ENCODE data around the gene MYO1B.

The MYO1B gene

GRCh38 chr2:191430476-191430875 is 185.3 kb downstream of the MYO1B start:
- Histone ChIP-seq H3K4me1 (ENCODE audit: low read length) (no peaks in the 10 kb centered on the region), H3K27ac (ENCODE audit: low read length) (no peak overlapping the region), H4K20me1 (ENCODE audit: insufficient read depth, low read length) (no peaks in the 10 kb centered on the region), H3K4me3 (ENCODE audit: low read length) (no peak overlapping the region), H3K9me3 (ENCODE audit: insufficient read depth, low read length) (no peaks in the 10 kb centered on the region), H3K4me2 (ENCODE audit: low read length) (no peak overlapping the region), H3K36me3 (replicated peaks; ENCODE audit: low read depth, low read length) (no peaks in the 10 kb centered on the region), H2AFZ (ENCODE audit: low read depth, low read length) (no peak overlapping the region), H3K79me2 (ENCODE audit: low read length) (no peaks in the 10 kb centered on the region), H3K9ac (ENCODE audit: low read length) (no peak overlapping the region), H3K27me3 (ENCODE audit: low read depth, low read length) (no peaks in the 10 kb centered on the region)
- TF ChIP-seq, protein P1, sequence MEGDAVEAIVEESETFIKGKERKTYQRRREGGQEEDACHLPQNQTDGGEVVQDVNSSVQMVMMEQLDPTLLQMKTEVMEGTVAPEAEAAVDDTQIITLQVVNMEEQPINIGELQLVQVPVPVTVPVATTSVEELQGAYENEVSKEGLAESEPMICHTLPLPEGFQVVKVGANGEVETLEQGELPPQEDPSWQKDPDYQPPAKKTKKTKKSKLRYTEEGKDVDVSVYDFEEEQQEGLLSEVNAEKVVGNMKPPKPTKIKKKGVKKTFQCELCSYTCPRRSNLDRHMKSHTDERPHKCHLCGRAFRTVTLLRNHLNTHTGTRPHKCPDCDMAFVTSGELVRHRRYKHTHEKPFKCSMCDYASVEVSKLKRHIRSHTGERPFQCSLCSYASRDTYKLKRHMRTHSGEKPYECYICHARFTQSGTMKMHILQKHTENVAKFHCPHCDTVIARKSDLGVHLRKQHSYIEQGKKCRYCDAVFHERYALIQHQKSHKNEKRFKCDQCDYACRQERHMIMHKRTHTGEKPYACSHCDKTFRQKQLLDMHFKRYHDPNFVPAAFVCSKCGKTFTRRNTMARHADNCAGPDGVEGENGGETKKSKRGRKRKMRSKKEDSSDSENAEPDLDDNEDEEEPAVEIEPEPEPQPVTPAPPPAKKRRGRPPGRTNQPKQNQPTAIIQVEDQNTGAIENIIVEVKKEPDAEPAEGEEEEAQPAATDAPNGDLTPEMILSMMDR (IDR thresholded peaks at IDR 0.05; ENCODE audit: low read depth, low read length), result no peak
- no peak for TF ChIP-seq EZH2phosphoT487 (IDR thresholded peaks at IDR 0.05; ENCODE audit: low read depth)

- no peak overlapping the region for H3K27ac ChIP-seq (ENCODE audit: low read length)
These were observed 186.9 kb downstream of the MYO1B start for GRCh38 chr2:191432121-191432520.

GRCh38 chr2:191434072-191434471 is 188.9 kb downstream of the MYO1B start:
- Histone ChIP-seq H3K9me3 (ENCODE audit: insufficient read depth, low read length) (no peaks in the 10 kb centered on the region), H3K27ac (ENCODE audit: low read length) (no peak overlapping the region), H3K79me2 (ENCODE audit: low read length) (no peaks in the 10 kb centered on the region), H2AFZ (ENCODE audit: low read depth, low read length) (no peak overlapping the region), H3K4me1 (ENCODE audit: low read length) (no peaks in the 10 kb centered on the region), H3K4me3 (ENCODE audit: low read length) (no peak overlapping the region), H4K20me1 (ENCODE audit: insufficient read depth, low read length) (no peaks in the 10 kb centered on the region), H3K4me2 (ENCODE audit: low read length) (no peak overlapping the region), H3K27me3 (ENCODE audit: low read depth, low read length) (no peaks in the 10 kb centered on the region), H3K9ac (ENCODE audit: low read length) (no peak overlapping the region), H3K36me3 (replicated peaks; ENCODE audit: low read depth, low read length) (no peaks in the 10 kb centered on the region)
- TF ChIP-seq, protein P1 (IDR thresholded peaks at IDR 0.05; ENCODE audit: low read depth, low read length), result no peak
- no peak for TF ChIP-seq EZH2phosphoT487 (IDR thresholded peaks at IDR 0.05; ENCODE audit: low read depth)

More at GRCh38 chr2:191432121-191432520, 186.9 kb downstream of the MYO1B start:
- Histone ChIP-seq H3K4me2 (ENCODE audit: low read length) (no peak overlapping the region), H3K9ac (ENCODE audit: low read length) (no peak overlapping the region), H3K9me3 (ENCODE audit: insufficient read depth, low read length) (no peaks in the 10 kb centered on the region), H3K4me1 (ENCODE audit: low read length) (no peaks in the 10 kb centered on the region), H3K27me3 (ENCODE audit: low read depth, low read length) (no peaks in the 10 kb centered on the region), H2AFZ (ENCODE audit: low read depth, low read length) (no peak overlapping the region), H3K79me2 (ENCODE audit: low read length) (no peaks in the 10 kb centered on the region), H3K4me3 (ENCODE audit: low read length) (no peak overlapping the region), H4K20me1 (ENCODE audit: insufficient read depth, low read length) (no peaks in the 10 kb centered on the region), H3K36me3 (replicated peaks; ENCODE audit: low read depth, low read length) (no peaks in the 10 kb centered on the region)
- no peak for TF ChIP-seq EZH2phosphoT487 (IDR thresholded peaks at IDR 0.05; ENCODE audit: low read depth)
- TF ChIP-seq, protein P1 (IDR thresholded peaks at IDR 0.05; ENCODE audit: low read depth, low read length), result no peak

DNA sequence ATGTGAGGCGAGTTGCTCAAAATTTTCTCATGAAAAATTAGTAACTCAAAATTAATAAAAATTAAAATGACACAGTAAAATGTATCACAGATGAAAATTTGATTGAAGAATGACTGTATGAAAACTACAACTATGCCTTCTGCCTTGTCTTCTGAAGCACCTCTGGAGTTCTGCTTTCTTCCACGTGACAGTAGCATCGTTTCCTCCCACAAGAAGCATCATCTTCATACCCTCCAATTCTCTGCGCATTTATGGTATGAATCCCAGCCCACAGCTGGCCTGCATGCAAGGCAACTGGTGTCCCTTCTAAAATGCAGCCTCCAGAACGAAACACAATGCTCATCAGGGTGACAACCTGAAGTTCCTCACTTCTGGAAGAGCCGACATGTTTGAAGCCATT is 189.9 kb downstream of the MYO1B start:
- Histone ChIP-seq H3K4me1 (ENCODE audit: low read length) (no peaks in the 10 kb centered on the region), H3K4me3 (ENCODE audit: low read length) (no peak overlapping the region), H3K9ac (ENCODE audit: low read length) (no peak overlapping the region), H2AFZ (ENCODE audit: low read depth, low read length) (no peak overlapping the region), H3K9me3 (ENCODE audit: insufficient read depth, low read length) (no peaks in the 10 kb centered on the region), H3K27me3 (ENCODE audit: low read depth, low read length) (no peaks in the 10 kb centered on the region), H3K27ac (ENCODE audit: low read length) (no peak overlapping the region), H4K20me1 (ENCODE audit: insufficient read depth, low read length) (no peaks in the 10 kb centered on the region), H3K36me3 (replicated peaks; ENCODE audit: low read depth, low read length) (no peaks in the 10 kb centered on the region), H3K79me2 (ENCODE audit: low read length) (no peaks in the 10 kb centered on the region), H3K4me2 (ENCODE audit: low read length) (no peak overlapping the region)
- no peak for TF ChIP-seq EZH2phosphoT487 (IDR thresholded peaks at IDR 0.05; ENCODE audit: low read depth)

Measured in OCI-LY3 (cell line).